SU-DHL-6 (cell line): ENCODE measurements around the gene TMIGD1.

Source experiments
- H2AFZ ChIP-seq: fragments of 200-600 bp; sonication (generic); 2 replicates; pipeline ENCODE4 v1.6.1; 2014; ENCODE audit warnings: low read depth, mild to moderate bottlenecking, moderate library complexity, mixed read lengths, antibody characterized with exemption, low read length; ENCODE audit not compliant: severe bottlenecking
- H3F3A ChIP-seq: fragments of 200-600 bp; shearing (Covaris generic); 2 replicates; pipeline ENCODE4 v1.6.0; 2016; ENCODE audit warnings: antibody characterized with exemption, mild to moderate bottlenecking; ENCODE audit not compliant: insufficient read depth
- H3K27ac ChIP-seq: fragments of 200-600 bp; sonication (generic); 2 replicates; pipeline ENCODE4 v1.5.1; 2016; ENCODE audit warnings: low read depth, mild to moderate bottlenecking, low read length, moderate library complexity, mixed read lengths
- H3K27me3 ChIP-seq: fragments of 200-600 bp; sonication (generic), shearing (Covaris generic); 2 replicates; pipeline ENCODE4 v1.6.0; 2014; ENCODE audit warnings: mild to moderate bottlenecking, low read length
- H3K36me3 ChIP-seq: fragments of 200-600 bp; sonication (generic); 2 replicates; pipeline ENCODE4 v1.6.1; 2014; ENCODE audit warnings: mild to moderate bottlenecking, low read length, mixed read lengths
- H3K4me2 ChIP-seq: fragments of 300-600, 200-600 bp; shearing (Covaris generic), sonication (generic); 2 replicates; pipeline ENCODE4 v1.6.0; 2014; ENCODE audit warnings: low read length, low read depth, mild to moderate bottlenecking; ENCODE audit not compliant: poor library complexity, severe bottlenecking
- H3K4me3 ChIP-seq: fragments of 200-600 bp; sonication (generic); 2 replicates; pipeline ENCODE4 v1.5.1; 2014; ENCODE audit warnings: antibody characterized with exemption, low read length, mild to moderate bottlenecking, mixed read lengths; ENCODE audit not compliant: insufficient read depth, poor library complexity, severe bottlenecking
- H3K79me2 ChIP-seq: fragments of 200-600 bp; sonication (generic); 2 replicates; pipeline ENCODE4 v1.6.1; 2014; ENCODE audit warnings: mild to moderate bottlenecking, low read length, moderate library complexity; ENCODE audit not compliant: insufficient read depth
- H3K9ac ChIP-seq: fragments of 200-600 bp; sonication (generic); 2 replicates; pipeline ENCODE4 v1.7.0; 2014; ENCODE audit warnings: mild to moderate bottlenecking, low read length
- H3K9me2 ChIP-seq: fragments of 200-600 bp; sonication (generic); replicated peaks from 2 replicates; pipeline ENCODE4 v1.6.1; 2014; ENCODE audit warnings: low read length; ENCODE audit not compliant: insufficient read depth
- H3K9me3 ChIP-seq: fragments of 200-600 bp; sonication (generic); 2 replicates; pipeline ENCODE4 v1.6.1; 2014; ENCODE audit warnings: low read length, mixed read lengths; ENCODE audit not compliant: insufficient read depth
- H4K20me1 ChIP-seq: fragments of 200-600 bp; sonication (generic); 2 replicates; pipeline ENCODE4 v1.6.1; 2014; ENCODE audit warnings: low read depth, mild to moderate bottlenecking, antibody characterized with exemption, low read length, moderate library complexity, mixed read lengths
- CTCF ChIP-seq: fragments of 200-600 bp; sonication (generic); IDR thresholded peaks from one replicate; pipeline ENCODE4 v1.5.1; 2017; ENCODE audit warnings: antibody characterized with exemption, mild to moderate bottlenecking, low read length, moderate library complexity; ENCODE audit not compliant: insufficient read depth, poor library complexity, severe bottlenecking
- EZH2phosphoT487 ChIP-seq: fragments of 200-600 bp; sonication (generic), shearing (Covaris generic); conservative IDR thresholded peaks from 2 replicates; pipeline ENCODE4 v1.6.1; 2018; ENCODE audit warnings: mild to moderate bottlenecking, antibody characterized with exemption, low read length, moderate library complexity, mixed read lengths

The TMIGD1 gene

DNA sequence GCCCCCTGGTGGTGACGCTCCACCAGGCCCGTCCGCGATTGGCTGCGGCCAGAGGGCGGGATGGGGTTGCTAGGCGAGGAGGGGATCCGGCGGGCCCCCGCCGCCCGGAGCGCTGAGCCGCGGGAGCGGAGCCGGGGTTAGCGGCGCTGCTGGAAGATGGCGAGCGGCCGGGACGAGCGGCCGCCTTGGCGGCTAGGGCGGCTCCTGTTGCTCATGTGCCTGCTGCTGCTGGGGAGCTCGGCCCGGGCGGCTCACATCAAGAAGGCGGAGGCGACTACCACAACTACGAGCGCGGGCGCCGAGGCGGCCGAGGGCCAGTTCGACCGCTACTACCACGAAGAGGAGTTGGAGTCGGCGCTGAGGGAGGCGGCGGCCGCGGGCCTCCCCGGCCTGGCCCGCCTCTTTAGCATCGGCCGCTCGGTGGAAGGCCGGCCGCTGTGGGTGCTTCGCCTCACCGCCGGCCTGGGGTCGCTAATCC lies 45.0 kb upstream of the TMIGD1 start, which contains the start of gene CPD:
CPD (plus strand) TSS at position 103 of the 478 bp plus-strand sequence; CDS start at position 157, 54 bp downstream.
- H3K4me2 ChIP-seq: peak within 1 kb of the TSS; percentile 81
- peak within 1 kb of the TSS; percentile 82 for H3K4me3 ChIP-seq
- no peaks in the 10 kb centered on the region for H3K9me2 ChIP-seq
- H2AFZ ChIP-seq: peak within 1 kb of the TSS; percentile 99
- TF ChIP-seq CTCF (no peak), EZH2phosphoT487 (no peak)
- H3K27ac ChIP-seq: no peak within 1 kb of the TSS
- peaks cover 9% of the 10 kb centered on the region; the same call in 1 of the 2 replicates for H3F3A ChIP-seq
- no peaks in the 10 kb centered on the region for H3K79me2 ChIP-seq
- H3K9me3 ChIP-seq: no peaks in the 10 kb centered on the region
- H4K20me1 ChIP-seq: no peaks in the 10 kb centered on the region
- no peaks in the 10 kb centered on the region for H3K27me3 ChIP-seq
- peak within 1 kb of the TSS; percentile 75 for H3K9ac ChIP-seq
- no peaks in the 10 kb centered on the region for H3K36me3 ChIP-seq

DNA sequence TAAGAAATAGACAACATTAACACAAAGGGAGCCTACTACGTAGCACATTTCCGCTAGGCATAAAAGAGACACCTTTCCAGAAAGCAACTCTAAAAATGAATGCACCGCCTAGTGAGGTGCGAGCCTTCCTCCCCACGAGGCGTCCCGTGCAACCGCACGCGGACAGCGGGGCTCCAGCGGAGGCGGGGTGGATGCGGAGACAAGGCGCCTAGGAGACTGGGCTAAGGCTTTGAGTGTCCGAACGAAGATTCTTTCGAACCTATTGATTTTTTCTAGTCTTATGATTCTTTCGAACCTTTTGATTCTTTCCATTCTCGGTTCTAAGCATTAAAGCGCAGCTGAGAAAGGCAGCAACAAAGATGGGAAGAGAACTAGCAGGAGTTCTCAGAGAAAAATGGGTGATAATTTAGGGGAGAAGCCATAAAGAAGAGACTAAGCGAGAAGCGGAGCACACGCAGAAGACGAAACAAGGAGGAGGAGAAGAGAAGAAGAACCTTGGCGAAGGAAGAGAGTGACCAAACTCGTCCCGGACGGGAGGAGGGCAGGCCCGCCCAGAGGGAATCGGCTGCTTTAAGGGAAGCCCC lies 44.5 kb upstream of the TMIGD1 start:
- H3K79me2 ChIP-seq: no peaks in the 10 kb centered on the region
- no peak overlapping the region for H3K27ac ChIP-seq
- H3K27me3 ChIP-seq: no peaks in the 10 kb centered on the region
- H3K4me3 ChIP-seq: peak overlapping the region; percentile 82
- H3K9me2 ChIP-seq: no peaks in the 10 kb centered on the region
- peak overlapping the region; percentile 81 for H3K4me2 ChIP-seq
- TF ChIP-seq CTCF (no peak), EZH2phosphoT487 (no peak)
- H3K36me3 ChIP-seq: no peaks in the 10 kb centered on the region
- peak overlapping the region; percentile 99 for H2AFZ ChIP-seq
- H3F3A ChIP-seq: peaks cover 9% of the 10 kb centered on the region; the same call in 1 of the 2 replicates
- no peaks in the 10 kb centered on the region for H4K20me1 ChIP-seq
- peak overlapping the region; percentile 75 for H3K9ac ChIP-seq
- H3K9me3 ChIP-seq: no peaks in the 10 kb centered on the region

DNA sequence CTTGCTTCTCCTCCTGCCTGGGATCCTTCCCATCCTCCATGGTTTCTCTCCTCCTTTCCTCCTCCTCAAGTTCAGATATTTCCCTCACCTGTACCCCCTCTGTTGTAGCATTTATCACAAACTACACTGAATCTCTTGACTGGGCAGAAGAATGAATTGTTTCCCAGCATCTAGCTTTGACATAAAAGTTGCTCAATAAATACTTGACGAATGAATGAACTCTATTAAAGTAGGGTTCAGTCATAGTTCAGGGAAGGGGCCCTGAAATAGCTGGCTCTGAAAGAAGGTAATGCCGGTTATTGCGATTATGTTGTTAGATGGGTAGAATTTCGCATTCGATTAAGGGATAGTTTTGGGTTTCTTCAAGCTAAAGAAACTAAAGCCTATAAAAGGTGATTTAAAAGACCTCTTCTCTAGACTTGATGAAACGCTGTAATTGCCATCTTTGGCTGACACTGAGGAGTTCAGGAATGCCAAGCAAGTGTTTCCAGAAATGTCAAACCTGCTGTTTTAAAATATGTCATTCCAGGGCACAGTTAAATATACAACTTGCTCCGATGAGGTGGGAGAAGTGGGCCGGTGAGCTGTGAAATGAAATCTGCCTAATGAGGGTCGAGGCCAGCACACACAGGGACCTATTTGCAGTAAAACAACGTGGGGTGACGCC lies 43.9 kb upstream of the TMIGD1 start:
- H4K20me1 ChIP-seq: no peaks in the 10 kb centered on the region
- no peak overlapping the region for H3K9ac ChIP-seq
- H3K4me2 ChIP-seq: peak overlapping the region; percentile 81
- H3K27me3 ChIP-seq: no peaks in the 10 kb centered on the region
- no peaks in the 10 kb centered on the region for H3K36me3 ChIP-seq
- no peaks in the 10 kb centered on the region for H3K9me2 ChIP-seq
- TF ChIP-seq CTCF (no peak), EZH2phosphoT487 (no peak)
- H3K79me2 ChIP-seq: no peaks in the 10 kb centered on the region
- peak overlapping the region; percentile 82 for H3K4me3 ChIP-seq
- peak overlapping the region; percentile 99 for H2AFZ ChIP-seq
- H3F3A ChIP-seq: peaks cover 9% of the 10 kb centered on the region; the same call in 1 of the 2 replicates
- H3K9me3 ChIP-seq: no peaks in the 10 kb centered on the region
- H3K27ac ChIP-seq: no peak overlapping the region
